HCT116 (cell line): ENCODE results near the gene CNTNAP2. TPM values are rescaled to one million over a fixed set of nuclear protein-coding genes. Genes with fewer than 3 reads are reported as not detected.

Experiments used
- ATAC-seq: fragments of 200-7000 bp; cut with Tn5 transposase; 2 replicates; pipeline ENCODE4 v1.9.1; 2020; ENCODE audit warnings: mild to moderate bottlenecking, moderate library complexity
- BruUV-seq: library from RNA; stranded (reverse); fragments of 400-500 nt; replicated peaks from 2 replicates; lab custom pipeline; 2021; lab: Mats Ljungman, UMichigan
- CTCF ChIA-PET: fragments of 300-600 bp; sonication (Branson Sonifier 250); formaldehyde crosslinking; loops from one replicate; lab custom pipeline; 2021; ENCODE audit warnings: antibody characterized with exemption; lab: Charles Lee
- POLR2A ChIA-PET: fragments of 300-600, 350-600 bp; sonication (Branson Sonifier 250); formaldehyde crosslinking; loops from one replicate; lab custom pipeline; 2021; ENCODE audit warnings: antibody characterized with exemption; lab: Charles Lee
- RAD21 ChIA-PET, 2 experiments: fragments of 300-600 bp; sonication (Branson Sonifier 250); formaldehyde crosslinking; loops; one replicate each; lab custom pipeline; 2023; ENCODE audit warnings: low total read pairs in 2 of 2; ENCODE audit not compliant: uncharacterized antibody in 2 of 2, unreplicated experiment in 2 of 2, low non-redundant PET in 1 of 2; lab: Charles Lee
- DNase-seq: peaks from one replicate; pipeline ENCODE4 v3.0.0-alpha.2; 2010; ENCODE audit warnings: low read depth, low spot score
- H2AFZ ChIP-seq: fragments of 200-600 bp; shearing (Covaris generic), sonication (generic); 2 replicates; pipeline ENCODE4 v1.6.1; 2017; ENCODE audit warnings: low read depth, mixed run types, mixed read lengths, antibody characterized with exemption, low read length; ENCODE audit not compliant: poor library complexity, severe bottlenecking
- H3K27ac ChIP-seq: 2 replicates; pipeline ENCODE4 v1.5.1; 2012; ENCODE audit warnings: low read depth, low read length
- H3K27me3 ChIP-seq: fragments of 200-600 bp; sonication (generic); 2 replicates; pipeline ENCODE4 v1.6.1; 2016; ENCODE audit warnings: mixed run types, low read length, mixed read lengths; ENCODE audit not compliant: insufficient read depth
- H3K36me3 ChIP-seq, 2 experiments: fragments of 200-500 bp in 1 of 2; fragments of 200-600 bp in 1 of 2; sonication (Bioruptor generic) in 1 of 2; sonication (generic) in 1 of 2; 2 replicates each; pipeline versions ENCODE4 v1.5.1 to v1.6.1; 2014 to 2016; ENCODE audit warnings: low read length in 2 of 2, inconsistent platforms in 1 of 2, mixed read lengths in 1 of 2, mixed run types in 1 of 2; ENCODE audit not compliant: insufficient read depth in 2 of 2, control insufficient read depth in 1 of 2
- H3K4me1 ChIP-seq, 2 experiments: fragments of 200-600 bp in 1 of 2; sonication (generic) in 1 of 2; 2 replicates each; pipeline versions ENCODE4 v1.5.1 to v1.6.1; 2012 to 2017; ENCODE audit warnings: low read length in 2 of 2, inconsistent platforms in 1 of 2, mild to moderate bottlenecking in 1 of 2, mixed read lengths in 1 of 2, mixed run types in 1 of 2, moderate library complexity in 1 of 2; ENCODE audit not compliant: insufficient read depth in 2 of 2, control insufficient read depth in 1 of 2
- H3K4me2 ChIP-seq: fragments of 200-600 bp; sonication (generic); 2 replicates; pipeline ENCODE4 v1.6.1; 2017; ENCODE audit warnings: mixed run types, low read length, mixed read lengths
- H3K4me3 ChIP-seq, 2 experiments: fragments of 200-600 bp in 1 of 2; sonication (generic) in 1 of 2; replicated peaks in 1 of 2; 2 replicates each; pipeline ENCODE4 v1.5.1; 2011 to 2016; ENCODE audit warnings: low read length in 2 of 2, control low read depth in 1 of 2, low read depth in 1 of 2, mild to moderate bottlenecking in 1 of 2, mixed read lengths in 1 of 2, mixed run types in 1 of 2
- H3K79me2 ChIP-seq: fragments of 200-600 bp; sonication (generic); 2 replicates; pipeline ENCODE4 v1.6.1; 2017; ENCODE audit warnings: mild to moderate bottlenecking, mixed run types, low read length, moderate library complexity, mixed read lengths; ENCODE audit not compliant: insufficient read depth
- H3K9ac ChIP-seq: fragments of 200-600 bp; sonication (generic); 2 replicates; pipeline ENCODE4 v1.6.1; 2016; ENCODE audit warnings: low read length, mixed read lengths
- H3K9me2 ChIP-seq: fragments of 200-600 bp; sonication (generic), shearing (Covaris generic); 2 replicates; pipeline ENCODE4 v1.6.1; 2017; ENCODE audit warnings: mixed run types, mild to moderate bottlenecking, moderate library complexity; ENCODE audit not compliant: insufficient read depth
- H3K9me3 ChIP-seq, 2 experiments: fragments of 200-500 bp in 1 of 2; fragments of 200-600 bp in 1 of 2; sonication (Bioruptor generic) in 1 of 2; sonication (generic) in 1 of 2; 2 replicates each; pipeline ENCODE4 v1.6.1; 2014 to 2017; ENCODE audit warnings: low read length in 2 of 2, mixed read lengths in 2 of 2, inconsistent platforms in 1 of 2, low read depth in 1 of 2, mild to moderate bottlenecking in 1 of 2, mixed run types in 1 of 2, moderate library complexity in 1 of 2; ENCODE audit not compliant: control insufficient read depth in 1 of 2, insufficient read depth in 1 of 2
- H4K20me1 ChIP-seq: fragments of 200-600 bp; sonication (generic), shearing (Covaris generic); 2 replicates; pipeline ENCODE4 v1.6.1; 2017; ENCODE audit warnings: mixed run types, mild to moderate bottlenecking, moderate library complexity; ENCODE audit not compliant: insufficient read depth
- CBX3 ChIP-seq: IDR thresholded peaks from 2 replicates; pipeline ENCODE4 v1.6.1; 2012; ENCODE audit warnings: low read depth
- EZH2phosphoT487 ChIP-seq: fragments of 200-600 bp; IDR thresholded peaks from 2 replicates; pipeline ENCODE4 v1.6.1; 2018; ENCODE audit warnings: antibody characterized with exemption, borderline replicate concordance
- POLR2AphosphoS5 ChIP-seq: IDR thresholded peaks from 2 replicates; pipeline ENCODE4 v1.6.1; 2011; ENCODE audit warnings: mild to moderate bottlenecking, low read depth, low read length, moderate library complexity
- RAD21 ChIP-seq: IDR thresholded peaks from 2 replicates; pipeline ENCODE4 v1.6.1; 2012; ENCODE audit warnings: low read depth, mild to moderate bottlenecking
- SP1 ChIP-seq: IDR thresholded peaks from 2 replicates; pipeline ENCODE4 v1.6.1; 2012; ENCODE audit warnings: low read depth
- YY1 ChIP-seq: IDR thresholded peaks from 2 replicates; pipeline ENCODE4 v1.6.1; 2011; ENCODE audit warnings: low read length, low read depth, moderate library complexity, mild to moderate bottlenecking; ENCODE audit not compliant: insufficient replicate concordance; ENCODE audit errors: extremely low read depth
- ZBTB33 ChIP-seq: IDR thresholded peaks from 2 replicates; pipeline ENCODE4 v1.6.1; 2011; ENCODE audit warnings: mild to moderate bottlenecking, low read length, moderate library complexity; ENCODE audit not compliant: insufficient replicate concordance; ENCODE audit errors: extremely low read depth
- ZNF274 ChIP-seq: fragments of 200-500 bp; sonication (Bioruptor generic); IDR thresholded peaks from 2 replicates; pipeline ENCODE4 v1.6.1; 2014; ENCODE audit warnings: mild to moderate bottlenecking, low read depth, low read length, inconsistent platforms
- intact Hi-C: fragments of 100-400 bp; cut with micrococcal nuclease; formaldehyde crosslinking; loops from 2 replicates; pipeline ENCODE4 v1.10.0; 2022
- total RNA-seq: library from RNA; stranded (reverse); gene quantifications from one replicate; pipeline ENCODE4 v1.2.1, GENCODE V29; 2021; ENCODE audit not compliant: unreplicated experiment

CNTNAP2 gene
- total RNA-seq, 1 experiment from 2014 or later, result 0.37 TPM

DNA sequence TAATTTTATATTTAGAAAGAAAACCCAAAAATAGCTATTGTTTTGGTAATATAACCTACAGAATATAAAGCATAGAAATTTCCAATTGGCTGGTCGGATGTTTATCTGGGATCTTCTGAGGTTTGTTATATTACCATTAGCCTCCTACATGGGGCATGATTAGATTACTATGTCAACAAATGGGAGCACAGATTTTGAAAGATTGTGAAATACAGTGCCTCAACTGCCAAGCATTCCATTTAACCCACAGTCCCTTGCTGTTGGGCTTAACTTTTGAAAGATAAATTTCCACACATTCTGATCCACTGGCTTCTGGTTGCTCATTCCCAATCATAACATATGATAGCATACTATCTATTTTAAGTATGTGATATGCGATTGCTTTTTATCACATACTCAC is 2018.5 kb downstream of the CNTNAP2 start (continued):
- TF ChIP-seq POLR2AphosphoS5, result no peak
- no peak for TF ChIP-seq ZNF274
- TF ChIP-seq SP1, result no peak
- TF ChIP-seq ZBTB33, result no peak
- no peak for TF ChIP-seq RAD21
- TF ChIP-seq EZH2phosphoT487, result no peak
- no peak for TF ChIP-seq YY1

- ATAC-seq, result no peak
- intact Hi-C loops, result no loop called here
- no peak for DNase-seq
- TF ChIP-seq CBX3, result no peak
- Histone ChIP-seq H3K9me2 (no peaks in the 10 kb centered on the region), H3K9me3 (no peaks in the 10 kb centered on the region), H3K4me1 (no peaks in the 10 kb centered on the region), H3K79me2 (no peaks in the 10 kb centered on the region), H3K36me3 (no peaks in the 10 kb centered on the region), H3K4me3 (no peak overlapping the region), H3K4me2 (no peak overlapping the region), H4K20me1 (no peaks in the 10 kb centered on the region), H3K9ac (no peak overlapping the region), H3K27me3 (no peaks in the 10 kb centered on the region), H2AFZ (no peak overlapping the region), H3K27ac (no peak overlapping the region)
- CTCF ChIA-PET, result no interaction called here
- POLR2A ChIA-PET, result no interaction called here
- RAD21 ChIA-PET, result no interaction called here
- BruUV-seq, result no TSS peak
Measured at GRCh38 chr7:148135997-148136396, 2019.4 kb downstream of the CNTNAP2 start.
